Panc1 (cell line): ENCODE measurements around the gene NDE1. TPM values are rescaled to one million over a fixed set of nuclear protein-coding genes. Genes with fewer than 3 reads are reported as not detected.

ENCODE experiments used
- ATAC-seq: fragments of 200-7000 bp; cut with Tn5 transposase; 2 replicates; pipeline ENCODE4 v1.9.1; 2020; ENCODE audit warnings: mild to moderate bottlenecking, moderate library complexity
- BruUV-seq: library from RNA; stranded (reverse); fragments of 400-500 nt; replicated peaks from 2 replicates; lab custom pipeline; 2021; lab: Mats Ljungman, UMichigan
- CTCF ChIA-PET: fragments of 300-600 bp; sonication (Branson Sonifier 250); formaldehyde crosslinking; loops from one replicate; lab custom pipeline; 2022; ENCODE audit warnings: antibody characterized with exemption; lab: Charles Lee
- POLR2A ChIA-PET: fragments of 300-600 bp; sonication (Branson Sonifier 250); formaldehyde crosslinking; loops from one replicate; lab custom pipeline; 2022; ENCODE audit warnings: antibody characterized with exemption; lab: Charles Lee
- DNase-seq: peaks from one replicate; pipeline ENCODE4 v3.0.0-alpha.2; 2010; ENCODE audit warnings: low read depth, low spot score
- H3K27ac ChIP-seq: 2 replicates; pipeline ENCODE4 v1.5.1; 2011; ENCODE audit warnings: mild to moderate bottlenecking, low read length, inconsistent platforms
- H3K27me3 ChIP-seq: fragments of 200-500 bp; sonication (Bioruptor generic); 2 replicates; pipeline ENCODE4 v1.6.0; 2014; ENCODE audit warnings: low read length, inconsistent platforms; ENCODE audit not compliant: control insufficient read depth, insufficient read depth
- H3K36me3 ChIP-seq: fragments of 200-500 bp; sonication (Bioruptor generic); 2 replicates; pipeline ENCODE4 v1.5.1; 2014; ENCODE audit warnings: inconsistent platforms, mild to moderate bottlenecking, low read length, moderate library complexity; ENCODE audit not compliant: control insufficient read depth, insufficient read depth
- H3K4me1 ChIP-seq: 2 replicates; pipeline ENCODE4 v1.5.1; 2011; ENCODE audit warnings: inconsistent platforms, mild to moderate bottlenecking, low read length, moderate library complexity; ENCODE audit not compliant: control insufficient read depth, insufficient read depth
- H3K4me3 ChIP-seq, 2 experiments: 2 replicates each; pipeline ENCODE4 v1.5.1; 2011 to 2012; ENCODE audit warnings: low read depth in 2 of 2, low read length in 2 of 2, mild to moderate bottlenecking in 2 of 2, inconsistent platforms in 1 of 2, moderate library complexity in 1 of 2
- H3K9me3 ChIP-seq: fragments of 200-500 bp; sonication (Bioruptor generic); 2 replicates; pipeline ENCODE4 v1.5.1; 2014; ENCODE audit warnings: low read depth, mild to moderate bottlenecking, inconsistent platforms, low read length, moderate library complexity; ENCODE audit not compliant: control insufficient read depth, insufficient read depth
- CTCF ChIP-seq: fragments of 450-650 bp; IDR thresholded peaks from 2 replicates; pipeline ENCODE4 v1.5.1; 2017; ENCODE audit warnings: mild to moderate bottlenecking
- POLR2AphosphoS5 ChIP-seq: IDR thresholded peaks from 2 replicates; pipeline ENCODE4 v1.6.1; 2012; ENCODE audit warnings: mild to moderate bottlenecking, low read depth, low read length, moderate library complexity
- REST ChIP-seq, 2 experiments: IDR thresholded peaks; 2 replicates each; pipeline ENCODE4 v1.6.1; 2011 to 2012; ENCODE audit warnings: low read depth in 2 of 2, control low read depth in 1 of 2, low read length in 1 of 2, mild to moderate bottlenecking in 1 of 2, moderate library complexity in 1 of 2; ENCODE audit not compliant: insufficient read depth in 1 of 2
- SIN3A ChIP-seq: IDR thresholded peaks from 2 replicates; pipeline ENCODE4 v1.6.1; 2012; ENCODE audit warnings: low read depth, mild to moderate bottlenecking, low read length, moderate library complexity, borderline replicate concordance; ENCODE audit not compliant: insufficient read depth
- TCF7L2 ChIP-seq: IDR thresholded peaks from 2 replicates; pipeline ENCODE4 v1.6.1; 2011; ENCODE audit warnings: mild to moderate bottlenecking, low read depth, low read length, inconsistent platforms
- in situ Hi-C: cut with HindIII; loops from 2 replicates; pipeline ENCODE4 v1.10.0; 2016; ENCODE audit warnings: low sequenced_read_pairs, low pct_unique_long_range_greater_than_20kb
- intact Hi-C: fragments of 100-400 bp; cut with micrococcal nuclease; formaldehyde crosslinking; loops from one replicate; pipeline ENCODE4 v1.10.0; 2022; ENCODE audit not compliant: unreplicated experiment
- total RNA-seq: library from RNA; stranded (reverse); gene quantifications from one replicate; pipeline ENCODE4 v1.2.1, GENCODE V29; 2021; ENCODE audit not compliant: unreplicated experiment

Gene NDE1
- total RNA-seq, 1 experiment from 2014 or later: 99.1 TPM

GRCh38 chr16:15707332-15707731 is 57.3 kb downstream of the NDE1 start:
- DNase-seq (no peak), ATAC-seq (no peak)
- BruUV-seq: no TSS peak
- H3K27me3 ChIP-seq: no peaks in the 10 kb centered on the region
- ChIA-PET CTCF (no interaction called here), POLR2A (no interaction called here)
- no peak overlapping the region for H3K27ac ChIP-seq
- no peak overlapping the region for H3K4me3 ChIP-seq
- TF ChIP-seq TCF7L2 (no peak), SIN3A (no peak), CTCF (no peak), POLR2AphosphoS5 (no peak), REST (IDR thresholded peaks at IDR 0.05; ENCODE audit: insufficient read depth in 1 of 2, low read depth in 2 of 2, low read length in 1 of 2) (no peak)
- in situ Hi-C loops (no loop called here), intact Hi-C loops (no loop called here)
- no peaks in the 10 kb centered on the region for H3K9me3 ChIP-seq
- H3K4me1 ChIP-seq: no peaks in the 10 kb centered on the region
- H3K36me3 ChIP-seq: no peaks in the 10 kb centered on the region

- H3K27ac ChIP-seq: no peak overlapping the region
Observed at GRCh38 chr16:15708096-15708495, 58.1 kb downstream of the NDE1 start.

More at GRCh38 chr16:15708096-15708495, 58.1 kb downstream of the NDE1 start:
- no TSS peak for BruUV-seq
- intact Hi-C loops (no loop called here), in situ Hi-C loops (no loop called here)
- DNase-seq (no peak), ATAC-seq (no peak)
- POLR2A ChIA-PET: interaction anchor here (0.6 kb wide), 1 partner anchor 12 kb away, joined by 4 read pairs; no protein-coding TSS in a partner anchor
- no peak for TF ChIP-seq REST (IDR thresholded peaks at IDR 0.05; ENCODE audit: insufficient read depth in 1 of 2, low read depth in 2 of 2, low read length in 1 of 2)
- TF ChIP-seq CTCF: no peak
- no peak for TF ChIP-seq SIN3A
- Histone ChIP-seq H3K27me3 (no peaks in the 10 kb centered on the region), H3K4me3 (no peak overlapping the region), H3K4me1 (no peaks in the 10 kb centered on the region), H3K36me3 (no peaks in the 10 kb centered on the region), H3K9me3 (no peaks in the 10 kb centered on the region)
- CTCF ChIA-PET: interaction anchor here (0.8 kb wide), 1 partner anchor 486 kb away, joined by 9 read pairs; no protein-coding TSS in a partner anchor
